HG02938 (cell line): ENCODE measurements around the gene CRB2.

Source experiments
- ATAC-seq: cut with Tn5 transposase; IDR thresholded peaks from one replicate; pipeline ENCODE4 v1.9.1; 2021; ENCODE audit warnings: mild to moderate bottlenecking, moderate library complexity; ENCODE audit not compliant: unreplicated experiment

The CRB2 gene

DNA sequence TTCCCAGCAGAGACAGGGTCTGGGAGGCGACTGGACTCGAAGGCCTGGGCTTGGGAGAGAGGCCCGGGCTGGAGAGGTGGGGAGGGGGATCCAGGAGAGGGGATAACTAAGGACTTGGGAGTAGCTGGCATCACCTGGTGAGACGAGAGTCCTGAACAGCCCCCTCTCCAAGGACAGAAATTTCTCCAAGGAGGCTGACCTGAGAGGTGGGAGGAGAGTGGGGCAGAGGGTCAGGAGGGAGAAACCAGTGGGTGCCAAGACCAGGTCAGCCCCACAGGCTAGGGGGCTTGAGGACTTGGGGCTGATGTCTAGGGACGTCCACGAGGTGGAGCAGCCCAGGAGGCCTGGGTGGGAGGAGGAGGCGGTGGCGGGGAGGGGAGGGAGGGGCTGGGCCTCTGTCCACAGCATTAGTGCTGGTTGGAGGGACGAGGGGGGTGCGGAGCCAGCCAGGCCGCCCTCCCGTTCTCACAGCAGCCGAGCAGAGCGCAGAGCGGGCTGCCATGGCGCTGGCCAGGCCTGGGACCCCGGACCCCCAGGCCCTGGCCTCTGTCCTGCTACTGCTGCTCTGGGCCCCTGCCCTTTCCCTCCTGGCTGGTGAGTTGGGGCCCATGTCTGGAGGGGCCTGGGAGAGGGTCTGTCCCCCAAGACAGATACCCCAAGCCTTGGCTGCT, at the start of gene CRB2:
CRB2 (plus strand) TSS at position 437 of the 671 bp plus-strand sequence; CDS start at position 501, 64 bp downstream.
- ATAC-seq: no peak

DNA sequence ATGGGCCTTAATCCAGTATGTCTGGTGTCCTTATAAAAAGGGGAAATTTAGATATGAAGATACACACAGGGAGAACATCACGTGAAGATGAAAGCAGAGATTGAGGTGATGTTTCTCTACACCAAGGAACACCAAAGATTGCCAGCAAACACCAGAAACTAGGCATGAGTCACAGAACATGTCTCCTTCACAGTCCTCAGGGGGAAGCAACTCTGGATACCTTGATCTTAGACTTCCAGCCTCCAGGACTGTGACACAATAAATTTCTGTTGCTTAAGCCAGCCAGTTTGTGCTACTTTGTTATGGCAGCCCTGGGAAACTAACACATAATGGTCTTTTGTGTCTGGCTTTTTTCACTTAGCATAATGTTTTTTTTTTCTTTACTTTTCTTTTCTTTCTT, 46.4 kb upstream of the CRB2 start:
- no peak for ATAC-seq

DNA sequence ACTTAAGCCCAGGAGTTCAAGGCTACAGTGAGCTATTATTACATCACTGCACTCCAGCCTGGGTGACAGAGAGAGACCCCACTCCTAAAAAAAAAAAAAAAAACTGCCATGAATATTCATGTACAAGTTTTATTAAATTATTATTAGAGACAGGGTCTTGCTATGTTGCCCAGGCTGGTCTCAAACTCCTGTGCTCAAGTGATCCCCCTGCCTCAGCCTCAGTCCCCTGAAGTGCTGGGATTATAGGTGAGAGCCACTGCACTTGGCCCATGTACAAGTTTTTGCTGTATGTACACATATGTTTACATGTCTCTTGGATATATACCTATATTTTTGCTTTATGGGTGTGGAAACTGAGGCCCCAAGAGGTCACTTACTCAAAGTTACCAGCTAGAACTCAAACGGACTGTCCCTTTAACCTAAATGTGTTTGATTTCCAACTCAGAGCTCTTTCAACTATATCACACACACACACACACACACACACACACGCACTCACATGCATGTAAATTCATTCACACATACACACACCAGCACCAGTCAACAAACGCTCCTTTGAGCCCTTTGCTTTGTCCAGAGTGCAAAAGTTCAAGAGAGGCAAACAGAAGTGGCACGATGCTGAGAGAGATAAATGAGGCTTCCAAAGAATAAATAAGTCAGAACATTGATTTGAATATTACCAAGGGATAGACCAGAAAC, 45.3 kb upstream of the CRB2 start:
- ATAC-seq: no peak

DNA sequence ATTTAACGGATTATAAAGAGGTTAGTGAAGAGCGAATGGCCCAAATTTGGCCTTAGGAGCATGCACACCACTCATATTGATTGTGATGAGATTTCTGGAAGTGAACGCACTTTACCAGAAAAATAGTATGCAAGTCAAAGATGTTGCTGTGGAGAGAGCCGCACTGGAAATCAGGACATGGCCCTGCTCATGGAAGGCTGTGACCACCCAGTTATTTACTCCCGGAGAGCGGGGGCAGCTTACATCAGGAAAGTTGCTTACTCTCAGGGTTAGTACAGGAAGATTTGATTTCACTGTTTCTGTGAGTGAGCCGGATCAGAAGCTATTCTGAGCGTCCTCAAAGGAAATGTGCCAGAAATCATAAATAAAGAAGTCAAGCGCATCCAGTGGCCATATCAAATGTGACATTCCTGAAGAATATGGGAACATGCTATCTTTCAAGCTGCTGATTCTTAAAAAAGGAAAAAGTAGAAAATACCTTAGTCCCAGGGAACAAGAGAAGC, 44.7 kb upstream of the CRB2 start:
- no peak for ATAC-seq

DNA sequence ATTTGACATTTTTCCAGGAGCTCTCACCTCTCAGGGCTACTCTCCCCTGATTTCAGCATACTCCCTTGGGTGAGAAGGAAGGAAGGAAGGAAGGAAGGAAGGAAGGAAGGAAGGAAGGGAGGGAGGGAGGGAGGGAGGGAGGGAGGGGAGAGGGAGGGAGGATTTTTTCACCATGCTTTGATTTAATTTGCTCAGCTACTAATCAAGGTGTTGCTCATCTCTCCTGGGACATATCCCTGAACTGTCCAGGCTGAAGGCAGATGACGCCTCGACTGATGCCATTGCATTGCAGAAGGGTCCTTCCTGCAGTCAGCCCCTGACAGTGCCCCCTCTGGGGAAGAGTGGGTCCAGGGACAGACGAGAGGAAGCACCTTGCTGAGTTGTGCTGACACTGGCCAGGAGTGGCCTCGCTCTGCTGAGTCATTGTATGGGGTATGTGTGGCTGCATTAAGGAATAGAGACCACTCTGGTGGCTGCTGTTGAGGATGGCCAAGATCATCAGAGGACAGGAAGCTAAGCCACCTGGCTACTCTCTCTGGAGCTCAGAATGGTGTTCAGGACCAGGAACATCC, 43.6 kb upstream of the CRB2 start:
- ATAC-seq: no peak

DNA sequence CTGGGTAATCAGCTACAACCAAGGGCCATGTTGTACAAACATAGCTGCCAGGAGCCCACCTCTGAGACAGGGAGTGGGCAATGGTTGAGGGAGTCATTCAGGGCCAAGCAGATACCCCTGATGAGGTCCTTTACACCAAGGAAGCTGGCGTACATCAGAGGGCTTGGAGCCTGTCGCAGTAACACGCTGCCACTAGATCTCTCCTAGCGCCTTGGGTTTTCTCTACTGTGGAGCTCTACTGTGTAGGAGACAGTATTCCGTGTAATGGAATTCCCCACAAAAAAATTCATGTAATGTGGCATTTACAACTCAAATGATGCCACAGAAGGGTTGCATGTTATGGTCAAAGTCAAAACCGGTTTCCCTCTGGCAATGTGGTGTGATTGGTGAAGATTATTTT, 41.4 kb upstream of the CRB2 start:
- ATAC-seq: no peak

DNA sequence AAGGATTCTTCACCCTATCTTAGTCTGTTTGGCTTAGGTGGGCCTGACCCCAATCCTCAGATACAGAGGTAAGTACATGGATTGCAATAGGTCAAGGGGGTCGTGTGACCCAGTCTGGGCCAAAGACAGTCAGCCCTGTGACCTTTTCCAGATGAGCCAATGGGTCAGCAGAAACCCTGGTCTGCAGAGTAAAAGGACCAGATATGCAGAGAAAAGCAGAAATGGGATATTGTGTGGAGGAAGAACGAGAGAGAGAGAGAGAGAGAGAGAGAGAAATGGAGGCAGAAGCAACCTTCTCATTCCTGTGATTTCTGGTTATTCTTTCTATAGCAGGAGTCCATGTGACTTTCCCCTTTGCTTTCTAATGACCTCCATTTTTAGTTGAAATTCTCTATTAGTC, 40.4 kb upstream of the CRB2 start:
- no peak for ATAC-seq

DNA sequence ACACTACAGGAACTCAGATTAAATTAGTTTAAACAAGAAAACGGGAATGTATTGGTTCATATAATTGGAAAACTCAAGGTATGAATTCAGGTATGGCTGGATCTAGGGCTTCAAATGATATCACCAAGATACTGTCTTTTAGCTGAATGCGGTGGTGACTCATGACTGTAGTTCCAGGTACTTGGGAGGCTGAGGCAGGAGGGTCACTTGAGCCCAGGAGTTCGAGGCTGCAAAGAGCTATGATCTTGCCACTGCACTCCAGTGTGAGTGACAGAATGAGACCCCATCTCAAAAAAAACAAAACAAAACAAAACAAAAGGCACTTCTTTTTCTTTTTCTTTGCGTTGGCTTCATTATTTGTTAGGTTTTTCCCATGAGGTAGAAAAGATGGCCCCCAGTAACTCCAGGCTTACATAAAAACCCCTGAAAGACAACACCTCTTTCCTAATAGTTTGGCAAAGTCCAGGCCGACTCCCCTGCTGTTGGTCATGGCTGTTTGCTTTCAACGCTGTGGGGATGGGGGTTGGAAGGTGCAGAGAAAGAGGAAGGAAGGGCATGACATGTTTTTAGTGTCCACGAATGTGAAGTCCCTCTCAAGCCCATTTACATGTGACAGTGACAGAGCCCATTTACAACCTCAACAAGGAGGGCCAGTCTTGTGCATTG, 39.8 kb upstream of the CRB2 start:
- no peak for ATAC-seq

DNA sequence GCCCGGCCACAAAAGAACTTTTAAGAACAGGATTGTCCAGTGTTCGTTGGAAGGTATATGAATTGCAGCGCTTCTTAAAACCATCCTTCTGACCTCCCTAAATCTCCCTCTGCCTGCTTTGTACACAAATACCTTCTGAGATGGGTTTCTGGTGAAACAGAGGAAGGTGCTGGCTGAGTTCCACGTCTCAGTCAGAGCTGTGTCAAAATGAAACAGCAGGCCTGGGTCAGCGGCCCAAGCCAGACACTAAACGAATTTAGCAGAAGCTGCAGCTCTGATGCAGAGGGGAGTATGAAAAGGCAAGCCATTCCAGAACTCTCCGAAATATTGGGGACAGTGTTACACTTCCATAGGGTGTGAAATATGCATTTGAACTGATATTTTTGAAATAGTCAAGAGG, 37.8 kb upstream of the CRB2 start:
- peak; percentile 46 for ATAC-seq

DNA sequence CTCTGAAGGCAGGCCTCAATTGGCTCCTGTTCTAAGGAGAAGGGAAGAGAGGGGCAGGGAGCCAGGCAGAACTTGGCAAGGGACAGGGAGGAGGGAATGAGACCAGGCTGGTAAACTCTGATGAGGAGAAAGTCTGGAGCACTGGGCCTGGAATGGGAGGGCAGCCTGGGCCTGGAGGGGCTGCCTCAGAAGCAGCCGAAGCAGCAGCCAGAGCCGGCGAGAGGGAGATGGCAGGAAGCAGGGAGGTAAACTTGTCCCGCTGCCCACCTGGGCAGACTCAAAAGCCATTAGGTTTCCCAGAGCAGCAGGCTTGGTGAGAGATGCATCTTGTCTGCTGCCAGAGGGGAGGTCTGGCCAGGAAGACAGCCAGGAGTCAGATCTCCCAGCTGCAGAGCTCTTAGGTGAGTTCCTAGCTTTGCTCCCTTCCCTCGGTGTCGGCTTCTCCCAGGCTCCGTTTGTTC, 37.0 kb upstream of the CRB2 start:
- ATAC-seq: no peak

DNA sequence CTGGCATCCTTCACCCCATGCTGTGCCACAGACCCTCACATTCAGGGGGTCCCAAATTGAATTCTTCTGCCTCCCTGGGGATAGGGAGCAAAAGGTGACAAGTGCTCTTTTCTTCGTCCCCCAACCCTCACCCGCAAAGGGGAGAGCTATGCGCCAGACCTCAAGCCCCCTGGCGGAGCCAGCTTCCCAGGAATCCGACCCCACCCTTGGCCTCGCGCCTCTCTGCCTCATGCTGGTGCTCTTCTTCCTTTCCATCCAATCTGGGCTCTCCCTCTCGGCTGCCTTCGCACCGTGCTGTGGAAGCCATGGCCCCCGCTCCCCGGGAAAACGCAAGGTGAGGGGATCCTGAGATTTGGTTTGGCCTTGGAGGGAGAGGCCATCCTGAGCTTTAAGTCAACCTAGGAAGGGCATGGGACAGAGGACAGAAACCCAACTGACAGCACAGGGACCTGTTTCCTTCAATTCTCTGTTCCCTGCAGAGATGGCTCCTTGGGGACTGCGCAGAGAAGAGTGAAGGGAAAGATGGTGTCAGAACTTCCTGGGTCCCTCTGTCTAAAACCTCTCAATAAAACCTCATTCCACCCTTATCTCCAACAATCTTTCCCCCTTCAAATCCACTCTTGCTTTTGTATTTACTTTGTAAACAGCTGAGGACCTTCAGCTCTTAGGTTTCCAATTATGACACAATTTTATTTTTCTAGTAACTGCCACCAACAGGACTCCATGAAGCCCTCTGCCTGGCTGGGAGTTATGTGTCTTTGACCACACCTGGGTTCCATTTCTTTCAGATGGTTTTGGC, 36.3 kb upstream of the CRB2 start:
- no peak for ATAC-seq

DNA sequence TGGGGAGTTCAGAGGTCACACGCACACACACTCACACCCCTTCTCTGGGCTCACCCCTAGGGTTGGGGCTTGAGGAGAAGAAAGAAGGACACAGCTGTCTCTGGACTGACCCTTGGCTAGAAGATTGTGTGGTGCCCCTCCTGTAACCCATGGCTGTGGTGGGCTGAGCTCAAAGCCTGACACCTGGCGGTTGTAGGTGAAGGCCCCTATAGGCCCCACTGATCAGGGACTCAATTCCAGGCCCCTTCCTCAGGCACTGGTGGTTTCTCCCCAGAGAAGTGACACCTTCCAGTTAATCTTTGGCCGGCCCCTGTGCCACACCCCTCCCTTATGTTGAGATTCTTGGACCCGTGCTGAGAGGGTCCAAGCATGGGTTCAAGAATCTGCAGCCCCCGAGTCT, 35.2 kb upstream of the CRB2 start:
- no peak for ATAC-seq

DNA sequence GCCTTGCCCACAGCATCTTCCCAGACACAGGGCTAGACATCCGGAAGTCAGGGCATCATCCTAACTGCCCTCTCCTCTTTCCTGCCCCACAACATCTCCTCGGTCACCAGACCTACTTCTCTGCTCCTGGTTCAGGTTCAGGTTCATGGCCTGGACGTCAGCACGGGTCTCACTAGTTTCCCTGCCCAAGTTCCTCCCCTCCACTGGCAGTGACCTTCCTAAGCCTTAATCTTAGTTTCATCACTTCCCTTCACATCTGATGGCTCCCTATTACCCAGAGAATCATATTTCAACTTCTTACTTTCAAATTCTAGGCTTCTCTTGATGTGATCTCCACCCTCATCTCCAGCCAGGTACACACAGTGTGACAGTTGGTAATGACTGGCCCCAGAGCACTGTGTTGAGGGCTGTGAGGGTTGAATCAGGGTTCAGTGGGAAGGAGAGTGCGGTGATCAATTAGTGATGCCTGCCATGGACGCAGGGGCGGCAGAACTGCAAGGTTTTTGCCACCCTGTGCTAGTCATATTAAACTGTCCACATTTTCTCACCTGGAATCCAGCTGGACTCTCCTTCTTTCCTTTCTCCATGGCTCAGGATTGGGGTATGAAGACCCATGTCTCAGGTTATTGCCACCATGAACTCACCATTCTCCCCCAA, 34.3 kb upstream of the CRB2 start:
- ATAC-seq: no peak

DNA sequence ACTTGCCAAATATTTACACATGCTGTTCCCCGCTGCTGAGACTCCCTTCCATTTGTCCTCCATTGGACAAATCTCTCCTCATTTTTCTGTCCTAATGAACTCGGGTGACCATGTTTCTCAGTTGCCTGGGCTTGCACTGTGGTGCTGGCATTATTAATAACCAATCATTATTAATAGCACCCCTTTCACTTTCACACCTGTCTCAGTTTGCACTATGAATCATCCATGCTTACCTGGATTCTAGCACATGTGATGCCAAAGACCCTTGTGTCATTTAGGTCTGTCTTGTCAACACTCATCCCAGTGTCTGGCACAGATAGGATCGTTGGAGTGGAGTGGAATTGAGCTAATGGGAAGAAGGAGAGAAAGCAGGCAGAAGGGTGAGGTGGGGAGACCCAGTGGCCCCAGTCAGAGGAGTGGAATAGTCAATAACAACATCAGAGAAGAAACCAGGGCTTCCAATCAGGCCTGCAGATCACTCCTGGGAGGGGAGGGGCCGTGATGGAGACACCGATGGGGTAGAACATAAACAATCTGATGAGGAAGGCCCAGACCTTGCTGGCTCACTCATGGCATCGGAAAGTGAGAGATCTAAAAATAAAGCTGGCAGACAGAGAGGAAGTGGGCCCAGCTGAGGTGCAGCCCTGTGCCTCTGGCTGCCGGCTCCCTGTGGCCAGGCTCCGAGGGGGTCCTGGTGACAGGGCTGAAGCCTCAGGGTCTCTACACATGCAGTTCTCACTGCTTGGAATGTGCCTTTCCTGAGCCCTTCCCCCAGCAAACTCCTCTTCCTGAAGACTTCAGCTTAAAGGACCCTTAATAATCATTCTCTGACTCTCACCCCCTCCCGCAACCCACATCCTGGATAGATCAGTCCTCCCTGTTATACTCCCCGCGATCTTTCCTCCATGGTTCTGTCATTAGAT, 33.5 kb upstream of the CRB2 start:
- peak; percentile 44 for ATAC-seq

DNA sequence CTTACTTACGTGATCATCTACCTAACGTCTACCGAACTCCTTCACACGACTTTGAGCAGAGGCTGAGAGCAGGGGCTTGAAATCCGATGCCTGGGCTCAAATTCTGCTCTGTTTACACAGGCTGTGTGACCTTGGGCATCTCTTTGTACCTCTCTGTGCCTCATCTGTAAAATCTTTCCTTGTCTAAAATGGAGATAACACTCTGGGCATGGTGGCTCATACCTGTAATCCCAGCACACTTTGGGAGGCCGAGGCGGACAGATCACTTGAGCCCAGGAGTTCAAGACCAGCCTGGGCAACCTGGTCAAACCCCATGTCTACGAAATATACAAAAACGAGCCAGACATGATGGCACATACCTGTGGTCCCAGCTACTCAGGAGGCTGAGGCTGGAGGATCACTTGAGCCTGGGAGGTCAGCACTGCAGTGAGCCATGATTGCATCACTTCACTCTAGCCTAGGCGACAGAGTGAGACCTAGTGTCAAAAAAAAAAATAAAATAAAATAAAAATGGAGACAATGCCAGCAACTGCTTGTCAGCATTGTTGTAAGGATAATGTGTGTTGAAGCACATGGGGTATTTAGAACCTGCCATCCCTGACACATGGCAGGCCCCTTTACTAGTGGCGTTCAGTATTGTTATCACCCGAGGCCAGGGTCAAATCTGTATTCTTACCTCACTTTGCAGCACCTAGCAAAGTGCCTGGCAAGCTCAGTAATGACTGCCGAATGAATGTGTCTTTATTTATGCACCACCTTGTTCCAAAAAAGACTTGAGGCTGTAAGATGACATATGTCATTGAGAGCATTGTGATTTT, 32.6 kb upstream of the CRB2 start:
- ATAC-seq: no peak

DNA sequence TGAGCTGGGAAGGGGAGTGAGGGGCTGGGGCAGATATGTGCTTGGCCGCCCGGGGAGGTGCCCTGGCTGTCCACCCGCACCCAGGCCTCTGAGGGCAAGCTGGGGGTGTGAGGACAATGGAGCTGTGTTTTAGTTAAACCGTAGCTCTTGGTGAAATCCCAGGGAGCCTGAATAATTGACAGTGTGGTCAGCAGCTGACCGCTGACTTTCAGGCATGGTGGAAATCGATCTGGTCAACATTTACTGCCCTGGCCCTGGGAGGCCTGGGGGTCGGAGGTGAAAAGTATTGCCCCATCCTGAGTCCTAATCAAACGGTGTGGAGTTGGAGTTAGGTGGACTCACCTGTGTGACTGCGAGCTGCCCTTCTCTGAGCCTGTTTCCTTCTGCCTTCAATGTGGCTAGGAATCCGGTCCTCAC, 31.2 kb upstream of the CRB2 start:
- no peak for ATAC-seq

DNA sequence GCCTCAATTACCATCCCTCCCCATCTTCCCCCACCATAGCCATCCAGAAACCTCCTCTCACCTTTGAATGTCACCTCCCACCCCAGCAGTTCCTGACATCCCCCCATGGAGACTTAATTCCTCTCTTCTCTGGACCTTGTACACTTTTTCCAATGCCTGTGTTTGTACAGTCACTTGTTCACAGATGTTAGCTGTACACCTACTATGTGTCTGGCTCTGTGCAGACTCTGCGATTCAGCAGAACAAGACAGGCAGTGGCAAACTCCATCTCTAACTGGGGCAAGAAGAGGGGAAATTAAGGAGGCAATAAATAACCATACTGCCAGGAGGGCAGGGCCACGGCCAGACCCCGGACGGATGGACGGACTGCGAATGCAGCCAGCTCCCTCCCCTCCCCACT, 29.8 kb upstream of the CRB2 start:
- ATAC-seq: no peak

DNA sequence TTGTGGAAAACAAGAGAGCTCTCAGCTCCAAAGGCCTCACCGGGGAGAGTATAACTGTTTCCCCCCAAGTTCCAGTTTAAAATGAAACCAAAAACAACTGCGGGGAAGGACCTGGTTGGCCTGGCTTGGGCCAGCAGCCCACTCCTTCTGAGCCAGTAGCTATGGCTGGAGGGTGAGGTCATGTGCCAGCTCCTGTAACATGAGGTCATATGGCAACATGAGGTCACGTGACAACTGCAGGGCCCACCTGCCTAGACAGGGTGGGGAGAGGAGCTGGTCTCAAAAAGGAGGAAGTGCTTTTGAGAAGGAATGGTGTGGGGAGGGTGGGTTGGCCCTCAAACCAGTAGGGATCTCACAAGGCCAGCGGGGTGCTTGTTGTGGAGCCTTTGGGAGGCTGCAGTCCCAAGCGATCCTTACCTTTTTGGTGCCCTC, 29.3 kb upstream of the CRB2 start:
- peak; percentile 47 for ATAC-seq
